RPMI8226 (cell line): ENCODE results near the gene MYO15A.
A peak's percentile ranks its signal among the peaks of the same experiment; 100 is the strongest.

Experiments used
- DNase-seq: peaks from one replicate; pipeline ENCODE4 v3.0.0-alpha.2; 2015

MYO15A gene

GRCh38 chr17:18159551-18160120, 51.1 kb downstream of the MYO15A start:
- DNase-seq = no peak

GRCh38 chr17:18160128-18160856, 51.7 kb downstream of the MYO15A start:
- DNase-seq = no peak

GRCh38 chr17:18161207-18162145, 52.9 kb downstream of the MYO15A start:
- no peak for DNase-seq

GRCh38 chr17:18163547-18163946, 55.0 kb downstream of the MYO15A start:
- DNase-seq = no peak

GRCh38 chr17:18166894-18167293, 58.3 kb downstream of the MYO15A start:
- DNase-seq = peak; percentile 49

- no peak for DNase-seq
Observed at GRCh38 chr17:18167421-18167820, 58.9 kb downstream of the MYO15A start.

- DNase-seq = peak; percentile 68
Observed at GRCh38 chr17:18172531-18173278, 64.1 kb downstream of the MYO15A start.

- no peak for DNase-seq
Observed at GRCh38 chr17:18173740-18174139, 65.2 kb downstream of the MYO15A start.

GRCh38 chr17:18176176-18176575, 67.6 kb downstream of the MYO15A start:
- no peak for DNase-seq

GRCh38 chr17:18177133-18177532, 68.6 kb downstream of the MYO15A start:
- DNase-seq = no peak

GRCh38 chr17:18177722-18178121, 69.2 kb downstream of the MYO15A start:
- DNase-seq = no peak

- no peak for DNase-seq
Observed at GRCh38 chr17:18179196-18179595, 70.6 kb downstream of the MYO15A start.

- no peak for DNase-seq
Observed at GRCh38 chr17:18179804-18180203, 71.2 kb downstream of the MYO15A start.

GRCh38 chr17:18181358-18181757, 72.8 kb downstream of the MYO15A start:
- DNase-seq = no peak

- no peak for DNase-seq
Observed at GRCh38 chr17:18182110-18182977, 73.8 kb downstream of the MYO15A start.

- DNase-seq = peak; percentile 91
Observed at GRCh38 chr17:18182978-18183333, 74.4 kb downstream of the MYO15A start.

GRCh38 chr17:18183334-18184142, 75.0 kb downstream of the MYO15A start, which contains the start of gene ALKBH5:
TSS of gene ALKBH5 (plus strand) at chr17:18183828. CDS start at chr17:18184244, 416 bp downstream.
- DNase-seq = peak; percentile 100

- peak; percentile 74 for DNase-seq
Observed at GRCh38 chr17:18184143-18185031, 75.8 kb downstream of the MYO15A start.

GRCh38 chr17:18185391-18185790, 76.8 kb downstream of the MYO15A start:
- peak; percentile 40 for DNase-seq
